Testis (tissue), 2 donors: Measurements from ENCODE around the gene POR.

ENCODE experiments used
- POLR2A ChIP-seq: fragments of 450-650 bp; IDR thresholded peaks from one replicate; pipeline ENCODE4 v1.6.1; 2017; ENCODE audit warnings: antibody characterized with exemption, mild to moderate bottlenecking, moderate library complexity
- TF ChIP-seq, protein P1 (sequence below), 3 experiments: fragments of 450-650 bp in 2 of 3; fragments of 200-600 bp in 1 of 3; sonication (generic) in 1 of 3; IDR thresholded peaks; one replicate each; pipeline ENCODE4 v1.5.1; 2016 to 2019; ENCODE audit warnings: antibody characterized with exemption in 3 of 3, mild to moderate bottlenecking in 2 of 3, moderate library complexity in 1 of 3

GRCh38 chr7:75924889-75925288 lies 9.9 kb downstream of the POR start:
- TF ChIP-seq, protein P1, sequence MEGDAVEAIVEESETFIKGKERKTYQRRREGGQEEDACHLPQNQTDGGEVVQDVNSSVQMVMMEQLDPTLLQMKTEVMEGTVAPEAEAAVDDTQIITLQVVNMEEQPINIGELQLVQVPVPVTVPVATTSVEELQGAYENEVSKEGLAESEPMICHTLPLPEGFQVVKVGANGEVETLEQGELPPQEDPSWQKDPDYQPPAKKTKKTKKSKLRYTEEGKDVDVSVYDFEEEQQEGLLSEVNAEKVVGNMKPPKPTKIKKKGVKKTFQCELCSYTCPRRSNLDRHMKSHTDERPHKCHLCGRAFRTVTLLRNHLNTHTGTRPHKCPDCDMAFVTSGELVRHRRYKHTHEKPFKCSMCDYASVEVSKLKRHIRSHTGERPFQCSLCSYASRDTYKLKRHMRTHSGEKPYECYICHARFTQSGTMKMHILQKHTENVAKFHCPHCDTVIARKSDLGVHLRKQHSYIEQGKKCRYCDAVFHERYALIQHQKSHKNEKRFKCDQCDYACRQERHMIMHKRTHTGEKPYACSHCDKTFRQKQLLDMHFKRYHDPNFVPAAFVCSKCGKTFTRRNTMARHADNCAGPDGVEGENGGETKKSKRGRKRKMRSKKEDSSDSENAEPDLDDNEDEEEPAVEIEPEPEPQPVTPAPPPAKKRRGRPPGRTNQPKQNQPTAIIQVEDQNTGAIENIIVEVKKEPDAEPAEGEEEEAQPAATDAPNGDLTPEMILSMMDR (IDR thresholded peaks at IDR 0.05) = no peak
- no peak for TF ChIP-seq POLR2A
